ENCODE measurements around the gene KDM4B. TPM values are rescaled to one million over a fixed set of nuclear protein-coding genes. Genes with fewer than 3 reads are reported as not detected.

Gene KDM4B
- total and polyA plus RNA-seq, 10 of the 15 experiments (the other 5 are each of a cell fraction or from before 2014, with no cell fraction given), result 0.47 to 49.6 (median 16.2) TPM

DNA sequence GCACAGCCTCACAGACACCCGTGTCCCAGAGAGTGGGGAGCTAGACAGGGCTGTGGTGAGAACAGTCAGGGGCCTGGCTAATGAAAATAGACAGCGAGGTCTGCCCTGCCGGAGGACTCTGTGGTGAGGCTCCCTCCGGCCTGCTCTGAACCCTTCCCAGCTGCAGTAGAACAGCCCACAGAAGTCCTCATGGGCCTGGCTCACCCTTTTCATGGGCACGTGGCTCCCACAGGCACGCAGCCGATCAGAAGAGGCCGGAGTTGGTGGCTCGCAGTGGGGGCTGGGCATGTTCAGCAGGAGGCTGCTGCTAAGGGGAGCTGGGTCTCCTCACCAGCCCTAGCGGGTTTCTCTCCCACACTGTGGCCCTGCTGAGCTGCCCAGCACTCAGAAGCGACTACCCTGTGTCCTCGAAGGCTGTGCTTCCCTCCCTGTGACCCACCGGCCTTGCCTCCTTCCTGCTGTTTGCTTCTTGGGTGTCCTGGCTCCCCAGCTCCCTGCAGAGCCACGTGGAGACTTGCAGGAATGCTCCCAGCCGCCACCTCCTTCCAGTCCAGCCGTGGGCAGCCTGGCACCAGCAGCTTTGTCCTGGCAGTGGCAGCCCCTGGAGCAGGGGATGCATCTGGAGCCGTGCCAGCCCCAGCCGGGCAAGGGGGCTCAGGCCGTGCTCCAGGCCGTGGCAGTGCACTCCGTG lies 138.7 kb downstream of the KDM4B start:
- no peak for FAIRE-seq
- peaks cover 3 to 7% of the 10 kb centered on the region in 2 experiments; a peak in 3 of 4 replicates for H3K36me3 ChIP-seq (ENCODE audit: control insufficient read depth in 2 of 2, insufficient read depth in 2 of 2, low read length in 1 of 2)
- 77% methylated on average over 21 of the region's 21 CpGs for WGBS (ENCODE audit: insufficient coverage, insufficient replicate concordance, low lambda C conversion rate, missing lambda C conversion rate)
- BruUV-seq (replicated peaks), result no TSS peak
- CTCF ChIA-PET, result no interaction called here
- in situ Hi-C loops (cut with MboI), result no loop called here
- H3K27ac ChIP-seq (ENCODE audit: control insufficient read depth, insufficient read depth), result no peak overlapping the region
- RAD21 ChIA-PET (ENCODE audit: unreplicated experiment), result no interaction called here
- H3K79me2 ChIP-seq (ENCODE audit: control insufficient read depth, insufficient read depth, low read length), result no peaks in the 10 kb centered on the region
- DNase-seq (ENCODE audit: low read depth, low spot score), result no peak
- intact Hi-C loops (cut with micrococcal nuclease; ENCODE audit: unreplicated experiment), result no loop called here
- no peak overlapping the region for H3K4me3 ChIP-seq
- no peak for ATAC-seq
- SMC1A ChIA-PET (ENCODE audit: uncharacterized antibody, unreplicated experiment), result no interaction called here
- H2AFZ ChIP-seq (ENCODE audit: control insufficient read depth, low read depth, low read length), result no peak overlapping the region
- POLR2A ChIA-PET, result no interaction called here
- no peak overlapping the region for H3K9ac ChIP-seq (ENCODE audit: control insufficient read depth, insufficient read depth, low read length)
- H3K4me2 ChIP-seq (ENCODE audit: control insufficient read depth, insufficient read depth), result no peak overlapping the region
- no peaks in the 10 kb centered on the region for H3K4me1 ChIP-seq (ENCODE audit: control insufficient read depth, insufficient read depth, low read length)
- no peaks in the 10 kb centered on the region for H4K20me1 ChIP-seq (ENCODE audit: control insufficient read depth, insufficient read depth)
- H3K27me3 ChIP-seq (replicated peaks in 1 of 2; ENCODE audit: control insufficient read depth in 2 of 2, insufficient read depth in 2 of 2, low read length in 1 of 2), result no peaks in the 10 kb centered on the region
- H3K9me3 ChIP-seq (replicated peaks; ENCODE audit: control insufficient read depth, insufficient read depth, low read length), result no peaks in the 10 kb centered on the region
- TF ChIP-seq MTA2 (IDR thresholded peaks at IDR 0.05; ENCODE audit: low read depth) (no peak), BCL11A (IDR thresholded peaks at IDR 0.05; ENCODE audit: low read depth, low read length) (no peak), ZNF687 (IDR thresholded peaks at IDR 0.05) (no peak), NRF1 (conservative IDR thresholded peaks at IDR 0.05; ENCODE audit: low read depth, low read length) (no peak), BMI1 (IDR thresholded peaks at IDR 0.05; ENCODE audit: borderline replicate concordance) (no peak), POU2F2 (IDR thresholded peaks at IDR 0.05; ENCODE audit: borderline replicate concordance, low read depth, low read length) (no peak), SUPT20H (IDR thresholded peaks at IDR 0.05; ENCODE audit: borderline replicate concordance, control insufficient read depth, low read depth, low read length) (no peak), MEF2A (IDR thresholded peaks at IDR 0.05; ENCODE audit: insufficient read depth, low read depth, low read length) (no peak), NFIC (IDR thresholded peaks at IDR 0.05; ENCODE audit: low read depth, low read length) (no peak), NR2C2 (IDR thresholded peaks at IDR 0.05; ENCODE audit: borderline replicate concordance, control insufficient read depth, insufficient read length, low read depth) (no peak), BACH1 (IDR thresholded peaks at IDR 0.05; ENCODE audit: borderline replicate concordance) (no peak), JUND (IDR thresholded peaks at IDR 0.05; ENCODE audit: low read depth, low read length) (no peak), SPI1 (IDR thresholded peaks at IDR 0.05; ENCODE audit: borderline replicate concordance, insufficient read depth, low read depth, low read length) (no peak), TCF7 (IDR thresholded peaks at IDR 0.05; ENCODE audit: borderline replicate concordance) (no peak), TCF3 (IDR thresholded peaks at IDR 0.05; ENCODE audit: borderline replicate concordance, insufficient read depth, low read depth, low read length) (no peak), NR2F1 (conservative IDR thresholded peaks at IDR 0.05) (no peak)
- TF ChIP-seq, protein P1, sequence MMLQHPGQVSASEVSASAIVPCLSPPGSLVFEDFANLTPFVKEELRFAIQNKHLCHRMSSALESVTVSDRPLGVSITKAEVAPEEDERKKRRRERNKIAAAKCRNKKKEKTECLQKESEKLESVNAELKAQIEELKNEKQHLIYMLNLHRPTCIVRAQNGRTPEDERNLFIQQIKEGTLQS (IDR thresholded peaks at IDR 0.05; ENCODE audit: borderline replicate concordance, extremely low read depth, low read depth, low read length), result no peak
- TF ChIP-seq, protein P2, sequence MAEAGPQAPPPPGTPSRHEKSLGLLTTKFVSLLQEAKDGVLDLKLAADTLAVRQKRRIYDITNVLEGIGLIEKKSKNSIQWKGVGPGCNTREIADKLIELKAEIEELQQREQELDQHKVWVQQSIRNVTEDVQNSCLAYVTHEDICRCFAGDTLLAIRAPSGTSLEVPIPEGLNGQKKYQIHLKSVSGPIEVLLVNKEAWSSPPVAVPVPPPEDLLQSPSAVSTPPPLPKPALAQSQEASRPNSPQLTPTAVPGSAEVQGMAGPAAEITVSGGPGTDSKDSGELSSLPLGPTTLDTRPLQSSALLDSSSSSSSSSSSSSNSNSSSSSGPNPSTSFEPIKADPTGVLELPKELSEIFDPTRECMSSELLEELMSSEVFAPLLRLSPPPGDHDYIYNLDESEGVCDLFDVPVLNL (IDR thresholded peaks at IDR 0.05; ENCODE audit: low read depth, low read length), result no peak
- TF ChIP-seq, protein P3, sequence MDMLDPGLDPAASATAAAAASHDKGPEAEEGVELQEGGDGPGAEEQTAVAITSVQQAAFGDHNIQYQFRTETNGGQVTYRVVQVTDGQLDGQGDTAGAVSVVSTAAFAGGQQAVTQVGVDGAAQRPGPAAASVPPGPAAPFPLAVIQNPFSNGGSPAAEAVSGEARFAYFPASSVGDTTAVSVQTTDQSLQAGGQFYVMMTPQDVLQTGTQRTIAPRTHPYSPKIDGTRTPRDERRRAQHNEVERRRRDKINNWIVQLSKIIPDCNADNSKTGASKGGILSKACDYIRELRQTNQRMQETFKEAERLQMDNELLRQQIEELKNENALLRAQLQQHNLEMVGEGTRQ (IDR thresholded peaks at IDR 0.05; ENCODE audit: borderline replicate concordance, low read depth, low read length), result no peak

Data from GM12878 (cell line).